ENCODE data around the gene SPAG17. TPM values are rescaled to one million over a fixed set of nuclear protein-coding genes. Genes with fewer than 3 reads are reported as not detected.

The SPAG17 gene
- polyA plus RNA-seq, 1 donor from 2014 or later = 0.25 TPM

DNA sequence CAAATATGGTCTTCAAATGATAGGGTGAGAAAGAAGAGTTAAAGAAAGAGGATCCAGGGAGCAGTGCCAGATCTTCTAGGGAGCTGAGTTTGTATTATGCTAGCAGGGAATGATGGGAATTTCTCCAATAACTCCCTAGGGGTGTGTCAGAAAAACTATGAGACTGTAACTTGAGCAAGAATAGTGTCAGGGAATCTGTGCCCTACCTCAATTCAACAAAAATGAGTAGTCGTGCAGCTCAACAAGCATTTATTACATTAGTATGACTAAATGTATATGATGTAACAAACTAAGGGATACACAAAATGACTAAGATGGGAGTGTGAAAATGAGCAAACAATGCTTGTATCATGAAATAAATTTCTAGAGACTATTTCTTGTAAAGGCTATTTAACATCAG is 24.2 kb downstream of the SPAG17 start:
- Histone ChIP-seq H3K9ac (ENCODE audit: low read length) (no peak overlapping the region), H4K20me1 (ENCODE audit: insufficient read depth) (no peaks in the 10 kb centered on the region), H3K27me3 (ENCODE audit: insufficient read depth, low read depth, low read length) (no peaks in the 10 kb centered on the region), H3K27ac (ENCODE audit: low read length) (no peak overlapping the region), H3K36me3 (ENCODE audit: insufficient read depth, low read length) (no peaks in the 10 kb centered on the region), H3K9me2 (ENCODE audit: insufficient read depth, low read length) (no peaks in the 10 kb centered on the region), H3K4me2 (ENCODE audit: low read length) (no peak overlapping the region), H3K9me3 (ENCODE audit: low read length) (no peaks in the 10 kb centered on the region), H3K79me2 (replicated peaks; ENCODE audit: insufficient read depth, low read length) (no peaks in the 10 kb centered on the region), H3F3A (ENCODE audit: insufficient read depth, low read length, poor library complexity, severe bottlenecking) (no peaks in the 10 kb centered on the region), H3K4me3 (ENCODE audit: low read length) (no peak overlapping the region), H2AFZ (ENCODE audit: low read depth, low read length) (no peak overlapping the region)
- no peak for TF ChIP-seq TAF1 (IDR thresholded peaks at IDR 0.05; ENCODE audit: low read depth)
- TF ChIP-seq, protein P1, sequence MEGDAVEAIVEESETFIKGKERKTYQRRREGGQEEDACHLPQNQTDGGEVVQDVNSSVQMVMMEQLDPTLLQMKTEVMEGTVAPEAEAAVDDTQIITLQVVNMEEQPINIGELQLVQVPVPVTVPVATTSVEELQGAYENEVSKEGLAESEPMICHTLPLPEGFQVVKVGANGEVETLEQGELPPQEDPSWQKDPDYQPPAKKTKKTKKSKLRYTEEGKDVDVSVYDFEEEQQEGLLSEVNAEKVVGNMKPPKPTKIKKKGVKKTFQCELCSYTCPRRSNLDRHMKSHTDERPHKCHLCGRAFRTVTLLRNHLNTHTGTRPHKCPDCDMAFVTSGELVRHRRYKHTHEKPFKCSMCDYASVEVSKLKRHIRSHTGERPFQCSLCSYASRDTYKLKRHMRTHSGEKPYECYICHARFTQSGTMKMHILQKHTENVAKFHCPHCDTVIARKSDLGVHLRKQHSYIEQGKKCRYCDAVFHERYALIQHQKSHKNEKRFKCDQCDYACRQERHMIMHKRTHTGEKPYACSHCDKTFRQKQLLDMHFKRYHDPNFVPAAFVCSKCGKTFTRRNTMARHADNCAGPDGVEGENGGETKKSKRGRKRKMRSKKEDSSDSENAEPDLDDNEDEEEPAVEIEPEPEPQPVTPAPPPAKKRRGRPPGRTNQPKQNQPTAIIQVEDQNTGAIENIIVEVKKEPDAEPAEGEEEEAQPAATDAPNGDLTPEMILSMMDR (IDR thresholded peaks at IDR 0.05; ENCODE audit: poor library complexity, severe bottlenecking) = no peak
- TF ChIP-seq EP300 (conservative IDR thresholded peaks at IDR 0.05; ENCODE audit: poor library complexity, severe bottlenecking) = no peak
- TF ChIP-seq MXI1 (conservative IDR thresholded peaks at IDR 0.05; ENCODE audit: poor library complexity, severe bottlenecking) = no peak
- TF ChIP-seq, protein P2, sequence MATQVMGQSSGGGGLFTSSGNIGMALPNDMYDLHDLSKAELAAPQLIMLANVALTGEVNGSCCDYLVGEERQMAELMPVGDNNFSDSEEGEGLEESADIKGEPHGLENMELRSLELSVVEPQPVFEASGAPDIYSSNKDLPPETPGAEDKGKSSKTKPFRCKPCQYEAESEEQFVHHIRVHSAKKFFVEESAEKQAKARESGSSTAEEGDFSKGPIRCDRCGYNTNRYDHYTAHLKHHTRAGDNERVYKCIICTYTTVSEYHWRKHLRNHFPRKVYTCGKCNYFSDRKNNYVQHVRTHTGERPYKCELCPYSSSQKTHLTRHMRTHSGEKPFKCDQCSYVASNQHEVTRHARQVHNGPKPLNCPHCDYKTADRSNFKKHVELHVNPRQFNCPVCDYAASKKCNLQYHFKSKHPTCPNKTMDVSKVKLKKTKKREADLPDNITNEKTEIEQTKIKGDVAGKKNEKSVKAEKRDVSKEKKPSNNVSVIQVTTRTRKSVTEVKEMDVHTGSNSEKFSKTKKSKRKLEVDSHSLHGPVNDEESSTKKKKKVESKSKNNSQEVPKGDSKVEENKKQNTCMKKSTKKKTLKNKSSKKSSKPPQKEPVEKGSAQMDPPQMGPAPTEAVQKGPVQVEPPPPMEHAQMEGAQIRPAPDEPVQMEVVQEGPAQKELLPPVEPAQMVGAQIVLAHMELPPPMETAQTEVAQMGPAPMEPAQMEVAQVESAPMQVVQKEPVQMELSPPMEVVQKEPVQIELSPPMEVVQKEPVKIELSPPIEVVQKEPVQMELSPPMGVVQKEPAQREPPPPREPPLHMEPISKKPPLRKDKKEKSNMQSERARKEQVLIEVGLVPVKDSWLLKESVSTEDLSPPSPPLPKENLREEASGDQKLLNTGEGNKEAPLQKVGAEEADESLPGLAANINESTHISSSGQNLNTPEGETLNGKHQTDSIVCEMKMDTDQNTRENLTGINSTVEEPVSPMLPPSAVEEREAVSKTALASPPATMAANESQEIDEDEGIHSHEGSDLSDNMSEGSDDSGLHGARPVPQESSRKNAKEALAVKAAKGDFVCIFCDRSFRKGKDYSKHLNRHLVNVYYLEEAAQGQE (IDR thresholded peaks at IDR 0.05; ENCODE audit: borderline replicate concordance) = no peak
- TF ChIP-seq SMC3 (conservative IDR thresholded peaks at IDR 0.05; ENCODE audit: poor library complexity) = no peak
- no peak for TF ChIP-seq EZH2 (IDR thresholded peaks at IDR 0.05; ENCODE audit: borderline replicate concordance, insufficient read depth, low read length, poor library complexity, severe bottlenecking)
- TF ChIP-seq POLR2AphosphoS5 (IDR thresholded peaks at IDR 0.05) = no peak
- TF ChIP-seq RAD21 (conservative IDR thresholded peaks at IDR 0.05) = no peak

DNA sequence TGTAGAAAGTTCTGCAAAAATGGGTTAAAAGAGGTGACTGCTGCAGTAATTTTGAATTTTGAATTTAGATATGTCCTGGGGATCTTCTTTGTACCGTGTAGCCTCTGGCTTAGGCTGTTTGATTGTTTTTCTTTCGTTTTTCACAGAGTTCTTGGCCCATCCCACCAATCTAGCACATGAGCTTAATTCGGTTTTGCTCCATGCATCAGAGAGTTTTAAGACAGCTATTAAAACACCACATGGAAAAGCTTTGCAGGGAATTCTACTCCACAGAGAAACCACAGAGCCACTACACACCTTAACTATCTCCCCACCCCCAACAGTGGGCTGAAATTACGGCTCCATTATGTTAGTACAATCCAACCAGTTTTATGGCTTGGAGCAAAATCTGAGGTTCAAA is 25.5 kb downstream of the SPAG17 start:
- Histone ChIP-seq H3K27me3 (ENCODE audit: insufficient read depth, low read depth, low read length) (no peaks in the 10 kb centered on the region), H3K9me3 (ENCODE audit: low read length) (no peaks in the 10 kb centered on the region), H3K4me3 (ENCODE audit: low read length) (no peak overlapping the region), H3K9me2 (ENCODE audit: insufficient read depth, low read length) (no peaks in the 10 kb centered on the region), H3F3A (ENCODE audit: insufficient read depth, low read length, poor library complexity, severe bottlenecking) (no peaks in the 10 kb centered on the region), H3K27ac (ENCODE audit: low read length) (no peak overlapping the region), H3K4me2 (ENCODE audit: low read length) (no peak overlapping the region), H3K79me2 (replicated peaks; ENCODE audit: insufficient read depth, low read length) (no peaks in the 10 kb centered on the region), H4K20me1 (ENCODE audit: insufficient read depth) (no peaks in the 10 kb centered on the region), H3K9ac (ENCODE audit: low read length) (no peak overlapping the region), H2AFZ (ENCODE audit: low read depth, low read length) (no peak overlapping the region), H3K36me3 (ENCODE audit: insufficient read depth, low read length) (no peaks in the 10 kb centered on the region)
- TF ChIP-seq, protein P2 (IDR thresholded peaks at IDR 0.05; ENCODE audit: borderline replicate concordance) = no peak
- TF ChIP-seq TAF1 (IDR thresholded peaks at IDR 0.05; ENCODE audit: low read depth) = no peak
- TF ChIP-seq, protein P1 (IDR thresholded peaks at IDR 0.05; ENCODE audit: poor library complexity, severe bottlenecking) = no peak
- no peak for TF ChIP-seq SMC3 (conservative IDR thresholded peaks at IDR 0.05; ENCODE audit: poor library complexity)
- no peak for TF ChIP-seq MXI1 (conservative IDR thresholded peaks at IDR 0.05; ENCODE audit: poor library complexity, severe bottlenecking)
- TF ChIP-seq EP300 (conservative IDR thresholded peaks at IDR 0.05; ENCODE audit: poor library complexity, severe bottlenecking) = no peak
- no peak for TF ChIP-seq EZH2 (IDR thresholded peaks at IDR 0.05; ENCODE audit: borderline replicate concordance, insufficient read depth, low read length, poor library complexity, severe bottlenecking)
- TF ChIP-seq POLR2AphosphoS5 (IDR thresholded peaks at IDR 0.05) = no peak
- no peak for TF ChIP-seq RAD21 (conservative IDR thresholded peaks at IDR 0.05)

All from neural cell (in vitro differentiated cells).